OCI-LY1 (cell line): ENCODE data around the gene ABCB10.

Experiments
- CTCF ChIP-seq: fragments of 200-600 bp; sonication (generic), shearing (Covaris generic); IDR thresholded peaks from 2 replicates; pipeline ENCODE4 v1.5.1; 2017; ENCODE audit warnings: mild to moderate bottlenecking, antibody characterized with exemption, low read length, moderate library complexity, mixed read lengths
- EZH2 ChIP-seq: fragments of 200-600 bp; sonication (generic), shearing (Covaris generic); IDR thresholded peaks from 2 replicates; pipeline ENCODE4 v1.8.0; 2017; ENCODE audit warnings: borderline replicate concordance, mixed run types, mild to moderate bottlenecking, antibody characterized with exemption, low read length, moderate library complexity, mixed read lengths

GRCh38 chr1:229579059-229579673, 20.7 kb upstream of the ABCB10 start:
- TF ChIP-seq CTCF (no peak), EZH2 (no peak)
